HCT116 (cell line): Measurements from ENCODE around the gene CCDC3. TPM values are rescaled to one million over a fixed set of nuclear protein-coding genes. Genes with fewer than 3 reads are reported as not detected.

Experiments
- ATAC-seq: fragments of 200-7000 bp; cut with Tn5 transposase; 2 replicates; pipeline ENCODE4 v1.9.1; 2020; ENCODE audit warnings: mild to moderate bottlenecking, moderate library complexity
- BruUV-seq: library from RNA; stranded (reverse); fragments of 400-500 nt; replicated peaks from 2 replicates; lab custom pipeline; 2021; lab: Mats Ljungman, UMichigan
- CTCF ChIA-PET: fragments of 300-600 bp; sonication (Branson Sonifier 250); formaldehyde crosslinking; loops from one replicate; lab custom pipeline; 2021; ENCODE audit warnings: antibody characterized with exemption; lab: Charles Lee
- POLR2A ChIA-PET: fragments of 300-600, 350-600 bp; sonication (Branson Sonifier 250); formaldehyde crosslinking; loops from one replicate; lab custom pipeline; 2021; ENCODE audit warnings: antibody characterized with exemption; lab: Charles Lee
- RAD21 ChIA-PET, 2 experiments: fragments of 300-600 bp; sonication (Branson Sonifier 250); formaldehyde crosslinking; loops; one replicate each; lab custom pipeline; 2023; ENCODE audit warnings: low total read pairs in 2 of 2; ENCODE audit not compliant: uncharacterized antibody in 2 of 2, unreplicated experiment in 2 of 2, low non-redundant PET in 1 of 2; lab: Charles Lee
- DNase-seq: peaks from one replicate; pipeline ENCODE4 v3.0.0-alpha.2; 2010; ENCODE audit warnings: low read depth, low spot score
- H2AFZ ChIP-seq: fragments of 200-600 bp; shearing (Covaris generic), sonication (generic); 2 replicates; pipeline ENCODE4 v1.6.1; 2017; ENCODE audit warnings: low read depth, mixed run types, mixed read lengths, antibody characterized with exemption, low read length; ENCODE audit not compliant: poor library complexity, severe bottlenecking
- H3K27ac ChIP-seq: 2 replicates; pipeline ENCODE4 v1.5.1; 2012; ENCODE audit warnings: low read depth, low read length
- H3K27me3 ChIP-seq: fragments of 200-600 bp; sonication (generic); 2 replicates; pipeline ENCODE4 v1.6.1; 2016; ENCODE audit warnings: mixed run types, low read length, mixed read lengths; ENCODE audit not compliant: insufficient read depth
- H3K36me3 ChIP-seq, 2 experiments: fragments of 200-500 bp in 1 of 2; fragments of 200-600 bp in 1 of 2; sonication (Bioruptor generic) in 1 of 2; sonication (generic) in 1 of 2; 2 replicates each; pipeline versions ENCODE4 v1.5.1 to v1.6.1; 2014 to 2016; ENCODE audit warnings: low read length in 2 of 2, inconsistent platforms in 1 of 2, mixed read lengths in 1 of 2, mixed run types in 1 of 2; ENCODE audit not compliant: insufficient read depth in 2 of 2, control insufficient read depth in 1 of 2
- H3K4me1 ChIP-seq, 2 experiments: fragments of 200-600 bp in 1 of 2; sonication (generic) in 1 of 2; 2 replicates each; pipeline versions ENCODE4 v1.5.1 to v1.6.1; 2012 to 2017; ENCODE audit warnings: low read length in 2 of 2, inconsistent platforms in 1 of 2, mild to moderate bottlenecking in 1 of 2, mixed read lengths in 1 of 2, mixed run types in 1 of 2, moderate library complexity in 1 of 2; ENCODE audit not compliant: insufficient read depth in 2 of 2, control insufficient read depth in 1 of 2
- H3K4me2 ChIP-seq: fragments of 200-600 bp; sonication (generic); 2 replicates; pipeline ENCODE4 v1.6.1; 2017; ENCODE audit warnings: mixed run types, low read length, mixed read lengths
- H3K4me3 ChIP-seq, 2 experiments: fragments of 200-600 bp in 1 of 2; sonication (generic) in 1 of 2; replicated peaks in 1 of 2; 2 replicates each; pipeline ENCODE4 v1.5.1; 2011 to 2016; ENCODE audit warnings: low read length in 2 of 2, control low read depth in 1 of 2, low read depth in 1 of 2, mild to moderate bottlenecking in 1 of 2, mixed read lengths in 1 of 2, mixed run types in 1 of 2
- H3K79me2 ChIP-seq: fragments of 200-600 bp; sonication (generic); 2 replicates; pipeline ENCODE4 v1.6.1; 2017; ENCODE audit warnings: mild to moderate bottlenecking, mixed run types, low read length, moderate library complexity, mixed read lengths; ENCODE audit not compliant: insufficient read depth
- H3K9ac ChIP-seq: fragments of 200-600 bp; sonication (generic); 2 replicates; pipeline ENCODE4 v1.6.1; 2016; ENCODE audit warnings: low read length, mixed read lengths
- H3K9me2 ChIP-seq: fragments of 200-600 bp; sonication (generic), shearing (Covaris generic); 2 replicates; pipeline ENCODE4 v1.6.1; 2017; ENCODE audit warnings: mixed run types, mild to moderate bottlenecking, moderate library complexity; ENCODE audit not compliant: insufficient read depth
- H3K9me3 ChIP-seq, 2 experiments: fragments of 200-500 bp in 1 of 2; fragments of 200-600 bp in 1 of 2; sonication (Bioruptor generic) in 1 of 2; sonication (generic) in 1 of 2; 2 replicates each; pipeline ENCODE4 v1.6.1; 2014 to 2017; ENCODE audit warnings: low read length in 2 of 2, mixed read lengths in 2 of 2, inconsistent platforms in 1 of 2, low read depth in 1 of 2, mild to moderate bottlenecking in 1 of 2, mixed run types in 1 of 2, moderate library complexity in 1 of 2; ENCODE audit not compliant: control insufficient read depth in 1 of 2, insufficient read depth in 1 of 2
- H4K20me1 ChIP-seq: fragments of 200-600 bp; sonication (generic), shearing (Covaris generic); 2 replicates; pipeline ENCODE4 v1.6.1; 2017; ENCODE audit warnings: mixed run types, mild to moderate bottlenecking, moderate library complexity; ENCODE audit not compliant: insufficient read depth
- CBX3 ChIP-seq: IDR thresholded peaks from 2 replicates; pipeline ENCODE4 v1.6.1; 2012; ENCODE audit warnings: low read depth
- EGR1 ChIP-seq: IDR thresholded peaks from 2 replicates; pipeline ENCODE4 v1.6.1; 2012; ENCODE audit warnings: low read depth
- ELF1 ChIP-seq: IDR thresholded peaks from 2 replicates; pipeline ENCODE4 v1.6.1; 2012; ENCODE audit warnings: low read depth, borderline replicate concordance
- EZH2 ChIP-seq: fragments of 200-600 bp; sonication (generic); IDR thresholded peaks from 2 replicates; pipeline ENCODE4 v1.6.1; 2017; ENCODE audit warnings: antibody characterized with exemption, mixed run types
- EZH2phosphoT487 ChIP-seq: fragments of 200-600 bp; IDR thresholded peaks from 2 replicates; pipeline ENCODE4 v1.6.1; 2018; ENCODE audit warnings: antibody characterized with exemption, borderline replicate concordance
- FOSL1 ChIP-seq: IDR thresholded peaks from 2 replicates; pipeline ENCODE4 v1.6.1; 2012; ENCODE audit warnings: low read depth
- JUND ChIP-seq: IDR thresholded peaks from 2 replicates; pipeline ENCODE4 v1.6.1; 2012
- POLR2A ChIP-seq: IDR thresholded peaks from 2 replicates; pipeline ENCODE4 v1.7.0; 2011; ENCODE audit warnings: borderline replicate concordance; ENCODE audit not compliant: insufficient read depth, insufficient read length; ENCODE audit errors: extremely low read depth
- POLR2AphosphoS5 ChIP-seq: IDR thresholded peaks from 2 replicates; pipeline ENCODE4 v1.6.1; 2011; ENCODE audit warnings: mild to moderate bottlenecking, low read depth, low read length, moderate library complexity
- REST ChIP-seq: IDR thresholded peaks from 2 replicates; pipeline ENCODE4 v1.6.1; 2012; ENCODE audit warnings: low read depth
- SIN3A ChIP-seq: IDR thresholded peaks from 2 replicates; pipeline ENCODE4 v1.6.1; 2012; ENCODE audit warnings: low read depth
- SP1 ChIP-seq: IDR thresholded peaks from 2 replicates; pipeline ENCODE4 v1.6.1; 2012; ENCODE audit warnings: low read depth
- TCF7L2 ChIP-seq: IDR thresholded peaks from 2 replicates; pipeline ENCODE4 v1.7.0; 2011; ENCODE audit warnings: borderline replicate concordance, inconsistent platforms; ENCODE audit not compliant: insufficient read depth, insufficient read length; ENCODE audit errors: extremely low read depth
- ZFX ChIP-seq: fragments of 450-650 bp; IDR thresholded peaks from 2 replicates; pipeline ENCODE4 v1.6.1; 2017
- intact Hi-C: fragments of 100-400 bp; cut with micrococcal nuclease; formaldehyde crosslinking; loops from 2 replicates; pipeline ENCODE4 v1.10.0; 2022
- total RNA-seq: library from RNA; stranded (reverse); gene quantifications from one replicate; pipeline ENCODE4 v1.2.1, GENCODE V29; 2021; ENCODE audit not compliant: unreplicated experiment
- TF ChIP-seq, protein P1 (sequence below): IDR thresholded peaks from 2 replicates; pipeline ENCODE4 v1.6.1; 2012
- TF ChIP-seq, protein P2 (sequence below), 3 experiments: fragments of 200-600 bp in 1 of 3; sonication (generic) in 1 of 3; IDR thresholded peaks in 2 of 3; conservative IDR thresholded peaks in 1 of 3; 2 replicates each; pipeline ENCODE4 v1.5.1; 2012 to 2017; ENCODE audit warnings: low read depth in 2 of 3, low read length in 2 of 3, antibody characterized with exemption in 1 of 3, borderline replicate concordance in 1 of 3, control low read depth in 1 of 3, mild to moderate bottlenecking in 1 of 3, mixed read lengths in 1 of 3, mixed run types in 1 of 3, moderate library complexity in 1 of 3; ENCODE audit not compliant: insufficient read depth in 1 of 3

Gene CCDC3
- total RNA-seq, 1 experiment from 2014 or later = 10.5 TPM

DNA sequence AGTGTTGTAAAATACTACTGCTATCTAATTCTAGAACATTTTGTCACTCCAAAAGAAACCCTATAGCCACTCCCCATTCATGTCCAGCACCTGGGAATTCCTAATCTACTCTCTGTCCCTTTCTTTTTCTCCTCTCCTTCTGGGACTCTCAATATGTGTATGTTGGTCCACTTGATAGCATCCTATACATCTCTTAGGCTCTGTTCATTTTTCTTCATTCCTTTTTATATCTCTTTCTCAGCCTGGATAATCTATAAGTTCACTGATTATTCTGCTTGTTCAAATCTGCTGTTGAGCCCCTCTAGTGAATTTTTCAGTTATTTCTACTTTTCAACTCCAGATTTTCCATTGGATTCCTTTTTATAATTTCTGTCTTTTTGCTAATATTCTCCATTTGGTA, 108.6 kb downstream of the CCDC3 start:
- H3K27ac ChIP-seq = no peak overlapping the region
- no peak overlapping the region for H2AFZ ChIP-seq
- no peaks in the 10 kb centered on the region for H3K79me2 ChIP-seq
- intact Hi-C loops = no loop called here
- H3K4me2 ChIP-seq = no peak overlapping the region
- H3K27me3 ChIP-seq = no peaks in the 10 kb centered on the region
- H3K4me3 ChIP-seq = no peak overlapping the region
- RAD21 ChIA-PET = no interaction called here
- CTCF ChIA-PET = no interaction called here
- no peak overlapping the region for H3K9ac ChIP-seq
- ATAC-seq (no peak), DNase-seq (no peak)
- H3K9me3 ChIP-seq = no peaks in the 10 kb centered on the region; a peak in 1 of 4 replicates
- H4K20me1 ChIP-seq = no peaks in the 10 kb centered on the region
- POLR2A ChIA-PET = no interaction called here
- H3K36me3 ChIP-seq = no peaks in the 10 kb centered on the region
- H3K9me2 ChIP-seq = no peaks in the 10 kb centered on the region
- TF ChIP-seq FOSL1 = no peak
- no peak for TF ChIP-seq TCF7L2
- no peak for TF ChIP-seq SP1
- no peak for TF ChIP-seq CBX3
- no peak for TF ChIP-seq POLR2A
- TF ChIP-seq SIN3A = no peak
- TF ChIP-seq JUND = no peak
- TF ChIP-seq, protein P1, sequence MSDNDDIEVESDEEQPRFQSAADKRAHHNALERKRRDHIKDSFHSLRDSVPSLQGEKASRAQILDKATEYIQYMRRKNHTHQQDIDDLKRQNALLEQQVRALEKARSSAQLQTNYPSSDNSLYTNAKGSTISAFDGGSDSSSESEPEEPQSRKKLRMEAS = no peak
- no peak for TF ChIP-seq EGR1
- TF ChIP-seq POLR2AphosphoS5 = no peak
- TF ChIP-seq EZH2phosphoT487 = no peak
- no peak for TF ChIP-seq ELF1
- TF ChIP-seq REST = no peak
- TF ChIP-seq EZH2 = no peak
- TF ChIP-seq ZFX = no peak
- TF ChIP-seq, protein P2, sequence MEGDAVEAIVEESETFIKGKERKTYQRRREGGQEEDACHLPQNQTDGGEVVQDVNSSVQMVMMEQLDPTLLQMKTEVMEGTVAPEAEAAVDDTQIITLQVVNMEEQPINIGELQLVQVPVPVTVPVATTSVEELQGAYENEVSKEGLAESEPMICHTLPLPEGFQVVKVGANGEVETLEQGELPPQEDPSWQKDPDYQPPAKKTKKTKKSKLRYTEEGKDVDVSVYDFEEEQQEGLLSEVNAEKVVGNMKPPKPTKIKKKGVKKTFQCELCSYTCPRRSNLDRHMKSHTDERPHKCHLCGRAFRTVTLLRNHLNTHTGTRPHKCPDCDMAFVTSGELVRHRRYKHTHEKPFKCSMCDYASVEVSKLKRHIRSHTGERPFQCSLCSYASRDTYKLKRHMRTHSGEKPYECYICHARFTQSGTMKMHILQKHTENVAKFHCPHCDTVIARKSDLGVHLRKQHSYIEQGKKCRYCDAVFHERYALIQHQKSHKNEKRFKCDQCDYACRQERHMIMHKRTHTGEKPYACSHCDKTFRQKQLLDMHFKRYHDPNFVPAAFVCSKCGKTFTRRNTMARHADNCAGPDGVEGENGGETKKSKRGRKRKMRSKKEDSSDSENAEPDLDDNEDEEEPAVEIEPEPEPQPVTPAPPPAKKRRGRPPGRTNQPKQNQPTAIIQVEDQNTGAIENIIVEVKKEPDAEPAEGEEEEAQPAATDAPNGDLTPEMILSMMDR (IDR thresholded peaks at IDR 0.05 in 2 of 3, conservative IDR thresholded peaks at IDR 0.05 in 1 of 3; ENCODE audit: borderline replicate concordance in 1 of 3, insufficient read depth in 1 of 3, low read depth in 2 of 3, low read length in 2 of 3) = no peak
- no peaks in the 10 kb centered on the region for H3K4me1 ChIP-seq
- no TSS peak for BruUV-seq
